DOHH2 (cell line): ENCODE data around the gene GPRC5C.

ENCODE experiments used
- H3F3A ChIP-seq: fragments of 200-600 bp; sonication (generic), shearing (Covaris generic); 2 replicates; pipeline ENCODE4 v1.6.0; 2016; ENCODE audit warnings: antibody characterized with exemption, mild to moderate bottlenecking; ENCODE audit not compliant: control insufficient read depth, insufficient read depth
- H3K27ac ChIP-seq: fragments of 200-600 bp; sonication (generic); 2 replicates; pipeline ENCODE4 v1.5.1; 2014; ENCODE audit warnings: low read depth, mild to moderate bottlenecking, low read length, moderate library complexity
- H3K27me3 ChIP-seq: fragments of 200-600 bp; sonication (generic); 2 replicates; pipeline ENCODE4 v1.6.1; 2014; ENCODE audit warnings: mild to moderate bottlenecking, low read length, mixed read lengths; ENCODE audit not compliant: control insufficient read depth
- H3K36me3 ChIP-seq: fragments of 200-600 bp; sonication (generic); 2 replicates; pipeline ENCODE4 v1.6.1; 2014; ENCODE audit warnings: mild to moderate bottlenecking, low read length, moderate library complexity, mixed read lengths; ENCODE audit not compliant: control insufficient read depth
- H3K4me1 ChIP-seq: fragments of 200-600 bp; sonication (generic); 2 replicates; pipeline ENCODE4 v1.6.1; 2014; ENCODE audit warnings: mild to moderate bottlenecking, low read length, mixed read lengths; ENCODE audit not compliant: control insufficient read depth
- H3K4me2 ChIP-seq: fragments of 200-600 bp; sonication (generic); 2 replicates; pipeline ENCODE4 v1.6.0; 2014; ENCODE audit warnings: mild to moderate bottlenecking, low read length, moderate library complexity
- H3K4me3 ChIP-seq: fragments of 200-600 bp; sonication (generic); 2 replicates; pipeline ENCODE4 v1.5.1; 2014; ENCODE audit warnings: mild to moderate bottlenecking, low read length, mixed read lengths
- H3K79me2 ChIP-seq: fragments of 200-600 bp; sonication (generic); 2 replicates; pipeline ENCODE4 v1.6.1; 2014; ENCODE audit warnings: mild to moderate bottlenecking, low read length, mixed read lengths; ENCODE audit not compliant: control insufficient read depth
- H3K9me2 ChIP-seq: fragments of 200-600 bp; sonication (generic); replicated peaks from 2 replicates; pipeline ENCODE4 v1.6.1; 2014; ENCODE audit warnings: mild to moderate bottlenecking, low read length, mixed read lengths; ENCODE audit not compliant: control insufficient read depth
- H3K9me3 ChIP-seq: fragments of 200-600 bp; sonication (generic); 2 replicates; pipeline ENCODE4 v1.6.1; 2014; ENCODE audit warnings: antibody characterized with exemption, low read length, mixed read lengths; ENCODE audit not compliant: control insufficient read depth, insufficient read depth
- H4K20me1 ChIP-seq: fragments of 200-600 bp; sonication (generic); 2 replicates; pipeline ENCODE4 v1.6.0; 2014; ENCODE audit warnings: low read depth, mild to moderate bottlenecking, antibody characterized with exemption, low read length, moderate library complexity; ENCODE audit not compliant: control insufficient read depth, insufficient read depth
- CTCF ChIP-seq: fragments of 200-600 bp; sonication (generic); IDR thresholded peaks from one replicate; pipeline ENCODE4 v1.5.1; 2014; ENCODE audit warnings: antibody characterized with exemption, mild to moderate bottlenecking, low read depth, low read length; ENCODE audit not compliant: poor library complexity, severe bottlenecking
- EZH2phosphoT487 ChIP-seq: fragments of 200-600 bp; sonication (generic); IDR thresholded peaks from 2 replicates; pipeline ENCODE4 v1.6.1; 2017; ENCODE audit warnings: borderline replicate concordance, mild to moderate bottlenecking, antibody characterized with exemption, low read length, moderate library complexity, mixed read lengths

GPRC5C gene

GRCh38 chr17:74466828-74467184, 34.9 kb downstream of the GPRC5C start:
- Histone ChIP-seq H3K36me3 (no peaks in the 10 kb centered on the region), H3K4me2 (no peak overlapping the region), H3K27ac (no peak overlapping the region), H3K9me3 (no peaks in the 10 kb centered on the region; the same call in 1 of the 2 replicates), H4K20me1 (no peaks in the 10 kb centered on the region), H3K9me2 (no peaks in the 10 kb centered on the region), H3K27me3 (peaks cover 3% of the 10 kb centered on the region; the same call in 1 of the 2 replicates), H3K79me2 (no peaks in the 10 kb centered on the region), H3K4me1 (peaks cover 4% of the 10 kb centered on the region), H3K4me3 (no peak overlapping the region), H3F3A (no peaks in the 10 kb centered on the region)
- TF ChIP-seq EZH2phosphoT487: no peak
- TF ChIP-seq CTCF: no peak

DNA sequence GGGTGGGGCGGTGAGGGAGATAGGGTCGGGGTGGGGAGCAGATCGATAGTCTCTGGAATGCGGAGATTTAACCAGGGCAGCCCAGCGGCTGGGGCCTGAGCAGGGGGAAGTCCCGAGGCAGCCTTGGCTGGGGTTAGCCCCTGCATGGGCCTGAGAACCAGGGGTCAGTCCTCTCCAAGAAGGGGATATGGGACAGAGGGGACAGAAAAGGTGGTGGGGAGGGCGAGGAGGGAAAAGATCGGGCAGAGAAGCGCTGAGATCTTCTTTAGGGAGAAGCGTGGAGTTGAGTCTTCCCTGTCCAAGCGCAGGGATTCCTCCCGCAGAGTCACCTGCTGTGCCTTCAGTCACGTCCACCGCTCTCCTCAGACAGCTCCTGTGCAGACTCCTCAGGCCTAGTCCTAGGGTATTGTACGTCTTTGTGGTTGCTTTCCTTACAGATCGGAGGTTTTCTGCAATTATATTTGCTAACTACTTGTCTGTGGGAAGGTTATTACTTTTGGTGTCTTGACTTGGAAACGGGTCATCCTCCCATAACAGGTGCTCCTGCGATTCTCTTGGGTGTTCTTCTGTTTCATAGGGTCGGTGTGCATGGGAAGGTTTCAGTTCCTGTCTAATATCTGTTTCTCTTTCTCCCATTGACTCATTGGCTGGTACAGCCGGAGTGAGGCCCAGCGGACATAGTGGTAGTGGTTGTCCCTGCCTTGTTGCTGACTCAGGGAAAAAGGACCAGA, 35.5 kb downstream of the GPRC5C start:
- H4K20me1 ChIP-seq: no peaks in the 10 kb centered on the region
- no peaks in the 10 kb centered on the region; the same call in 1 of the 2 replicates for H3K9me3 ChIP-seq
- H3F3A ChIP-seq: no peaks in the 10 kb centered on the region
- H3K27ac ChIP-seq: no peak overlapping the region
- peaks cover 3% of the 10 kb centered on the region; the same call in 1 of the 2 replicates for H3K27me3 ChIP-seq
- no peaks in the 10 kb centered on the region for H3K36me3 ChIP-seq
- no peak for TF ChIP-seq CTCF
- no peak for TF ChIP-seq EZH2phosphoT487
- H3K79me2 ChIP-seq: no peaks in the 10 kb centered on the region
- no peak overlapping the region for H3K4me3 ChIP-seq
- peaks cover 4% of the 10 kb centered on the region for H3K4me1 ChIP-seq
- H3K4me2 ChIP-seq: no peak overlapping the region
- no peaks in the 10 kb centered on the region for H3K9me2 ChIP-seq

DNA sequence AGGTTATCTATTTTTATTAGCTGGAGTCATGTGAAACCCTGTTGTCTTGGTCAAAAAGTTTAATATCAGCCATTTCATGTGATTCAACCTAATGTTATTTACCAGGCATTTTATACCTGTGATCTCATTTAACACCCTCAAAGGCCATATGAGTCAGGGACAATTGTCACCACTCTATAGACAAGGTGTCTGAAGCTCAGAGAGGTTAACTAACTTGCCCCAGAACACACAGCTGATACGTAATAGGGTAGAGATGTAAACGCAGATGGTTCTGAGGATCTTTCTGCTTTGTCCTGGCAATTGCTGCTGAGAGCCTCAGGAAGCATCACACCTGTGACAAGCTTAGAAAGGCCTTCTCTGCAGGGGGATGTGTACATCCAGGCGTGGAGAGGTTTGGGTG, 39.5 kb downstream of the GPRC5C start:
- no peaks in the 10 kb centered on the region for H3K9me2 ChIP-seq
- no peak overlapping the region for H3K4me2 ChIP-seq
- no peaks in the 10 kb centered on the region for H3K9me3 ChIP-seq
- TF ChIP-seq CTCF (no peak), EZH2phosphoT487 (no peak)
- H3K4me3 ChIP-seq: no peak overlapping the region
- peaks cover 3% of the 10 kb centered on the region; the same call in 1 of the 2 replicates for H3K27me3 ChIP-seq
- H4K20me1 ChIP-seq: no peaks in the 10 kb centered on the region
- H3K4me1 ChIP-seq: peaks cover 3% of the 10 kb centered on the region; the same call in 1 of the 2 replicates
- H3K36me3 ChIP-seq: no peaks in the 10 kb centered on the region
- H3K27ac ChIP-seq: no peak overlapping the region
- no peaks in the 10 kb centered on the region for H3F3A ChIP-seq
- H3K79me2 ChIP-seq: no peaks in the 10 kb centered on the region
